Astrocyte (in vitro differentiated cells and primary cell): ENCODE measurements around the gene SPATA1. TPM values are rescaled to one million over a fixed set of nuclear protein-coding genes. Genes with fewer than 3 reads are reported as not detected.
A peak's percentile ranks its signal among the peaks of the same experiment; 100 is the strongest.

Source experiments
- DNase-seq: peaks from one replicate; pipeline ENCODE4 v3.0.0-alpha.2; 2010; ENCODE audit warnings: low read depth
- FAIRE-seq: peaks from 2 replicates; lab custom pipeline; 2011; peaks lifted over from hg19 to GRCh38; lab: Jason Lieb, UNC
- H2AFZ ChIP-seq: 2 replicates; pipeline ENCODE4 v1.6.0; 2012; ENCODE audit warnings: low read depth, low read length, inconsistent platforms
- H3K27ac ChIP-seq: 2 replicates; pipeline ENCODE4 v1.5.1; 2011; ENCODE audit warnings: low read depth, low read length, inconsistent platforms
- H3K27me3 ChIP-seq: 2 replicates; pipeline ENCODE4 v1.6.0; 2011; ENCODE audit warnings: low read length, inconsistent platforms; ENCODE audit not compliant: insufficient read depth
- H3K36me3 ChIP-seq: 2 replicates; pipeline ENCODE4 v1.5.1; 2011; ENCODE audit warnings: low read length, inconsistent platforms; ENCODE audit not compliant: insufficient read depth
- H3K4me1 ChIP-seq: 2 replicates; pipeline ENCODE4 v1.5.1; 2011; ENCODE audit warnings: low read length, inconsistent platforms; ENCODE audit not compliant: insufficient read depth
- H3K4me2 ChIP-seq: 2 replicates; pipeline ENCODE4 v1.6.0; 2012; ENCODE audit warnings: low read length, inconsistent platforms
- H3K4me3 ChIP-seq: 2 replicates; pipeline ENCODE4 v1.5.1; 2011; ENCODE audit warnings: low read depth, mild to moderate bottlenecking, low read length, inconsistent platforms; ENCODE audit not compliant: insufficient read depth
- H3K79me2 ChIP-seq: 2 replicates; pipeline ENCODE4 v1.6.0; 2012; ENCODE audit warnings: mild to moderate bottlenecking, low read length, inconsistent platforms; ENCODE audit not compliant: insufficient read depth
- H3K9ac ChIP-seq: 2 replicates; pipeline ENCODE4 v1.6.0; 2012; ENCODE audit warnings: mild to moderate bottlenecking, low read length, inconsistent platforms
- H3K9me3 ChIP-seq: 2 replicates; pipeline ENCODE4 v1.5.1; 2012; ENCODE audit warnings: low read depth, mild to moderate bottlenecking, low read length, inconsistent platforms; ENCODE audit not compliant: insufficient read depth
- H4K20me1 ChIP-seq: 2 replicates; pipeline ENCODE4 v1.6.0; 2012; ENCODE audit warnings: low read length, inconsistent platforms; ENCODE audit not compliant: insufficient read depth
- H3K27ac Mint-ChIP-seq: one replicate; pipeline ENCODE4 v1.8.0; 2021; ENCODE audit warnings: mild to moderate bottlenecking, mixed read lengths; ENCODE audit not compliant: unreplicated experiment
- H3K27me3 Mint-ChIP-seq: one replicate; pipeline ENCODE4 v1.8.0; 2021; ENCODE audit warnings: low read depth, mixed read lengths; ENCODE audit not compliant: unreplicated experiment
- H3K36me3 Mint-ChIP-seq: one replicate; pipeline ENCODE4 v1.8.0; 2021; ENCODE audit warnings: low read depth, mixed read lengths; ENCODE audit not compliant: unreplicated experiment
- H3K4me1 Mint-ChIP-seq: one replicate; pipeline ENCODE4 v1.8.0; 2021; ENCODE audit warnings: low read depth, mixed read lengths; ENCODE audit not compliant: unreplicated experiment
- H3K4me3 Mint-ChIP-seq: one replicate; pipeline ENCODE4 v1.8.0; 2021; ENCODE audit warnings: mild to moderate bottlenecking, moderate library complexity, mixed read lengths; ENCODE audit not compliant: unreplicated experiment
- H3K9me3 Mint-ChIP-seq: one replicate; pipeline ENCODE4 v1.8.0; 2021; ENCODE audit warnings: mild to moderate bottlenecking, mixed read lengths; ENCODE audit not compliant: unreplicated experiment
- CTCF ChIP-seq: IDR thresholded peaks from 2 replicates; pipeline ENCODE4 v1.5.1; 2011; ENCODE audit warnings: low read depth, mild to moderate bottlenecking, inconsistent platforms, low read length, moderate library complexity; ENCODE audit not compliant: insufficient read depth
- EZH2 ChIP-seq: IDR thresholded peaks from 2 replicates; pipeline ENCODE4 v1.6.1; 2012; ENCODE audit warnings: mild to moderate bottlenecking, low read length, inconsistent platforms; ENCODE audit not compliant: insufficient read depth
- total RNA-seq: library from RNA; stranded (reverse); gene quantifications from 2 replicates; pipeline ENCODE4 v1.2.1, GENCODE V29; 2021

The SPATA1 gene
- total RNA-seq, 1 donor from 2014 or later = 1.4 TPM

DNA sequence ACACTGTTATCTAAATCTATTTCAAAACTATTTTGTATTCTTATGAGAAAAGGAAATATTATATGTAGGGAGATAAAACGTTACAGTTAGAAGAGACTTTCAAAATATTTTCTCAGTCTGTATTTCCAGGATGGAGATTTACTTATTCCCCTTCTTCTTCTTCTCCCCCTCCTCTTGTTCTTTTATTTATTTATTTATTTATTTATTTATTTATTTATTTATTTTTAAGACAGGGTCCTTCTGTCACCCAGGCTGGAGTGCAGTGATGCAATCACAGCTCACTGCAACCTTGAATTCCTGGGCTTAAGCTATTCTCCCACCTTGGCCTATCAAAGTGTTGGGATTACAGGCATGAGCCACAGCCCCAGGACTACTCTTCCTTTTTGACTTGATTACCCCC lies 30.0 kb upstream of the SPATA1 start:
- no peak overlapping the region for H3K4me3 Mint-ChIP-seq
- peaks cover 4% of the 10 kb centered on the region for H3K9me3 ChIP-seq
- no peak overlapping the region for H3K27ac Mint-ChIP-seq
- H3K9ac ChIP-seq = no peak overlapping the region
- peaks cover 10% of the 10 kb centered on the region for H3K4me1 ChIP-seq
- H3K9me3 Mint-ChIP-seq = peaks cover 9% of the 10 kb centered on the region
- no peaks in the 10 kb centered on the region for H3K27me3 ChIP-seq
- peaks cover 3% of the 10 kb centered on the region for H3K36me3 Mint-ChIP-seq
- FAIRE-seq (no peak), DNase-seq (no peak)
- peaks cover 12% of the 10 kb centered on the region for H4K20me1 ChIP-seq
- peaks cover 7% of the 10 kb centered on the region for H3K4me1 Mint-ChIP-seq
- H3K27ac ChIP-seq = no peak overlapping the region
- TF ChIP-seq CTCF = no peak
- TF ChIP-seq EZH2 = no peak
- H2AFZ ChIP-seq = no peak overlapping the region
- peaks cover 15% of the 10 kb centered on the region for H3K27me3 Mint-ChIP-seq
- no peaks in the 10 kb centered on the region for H3K36me3 ChIP-seq
- H3K79me2 ChIP-seq = peaks cover 26% of the 10 kb centered on the region
- no peak overlapping the region for H3K4me3 ChIP-seq
- H3K4me2 ChIP-seq = no peak overlapping the region

DNA sequence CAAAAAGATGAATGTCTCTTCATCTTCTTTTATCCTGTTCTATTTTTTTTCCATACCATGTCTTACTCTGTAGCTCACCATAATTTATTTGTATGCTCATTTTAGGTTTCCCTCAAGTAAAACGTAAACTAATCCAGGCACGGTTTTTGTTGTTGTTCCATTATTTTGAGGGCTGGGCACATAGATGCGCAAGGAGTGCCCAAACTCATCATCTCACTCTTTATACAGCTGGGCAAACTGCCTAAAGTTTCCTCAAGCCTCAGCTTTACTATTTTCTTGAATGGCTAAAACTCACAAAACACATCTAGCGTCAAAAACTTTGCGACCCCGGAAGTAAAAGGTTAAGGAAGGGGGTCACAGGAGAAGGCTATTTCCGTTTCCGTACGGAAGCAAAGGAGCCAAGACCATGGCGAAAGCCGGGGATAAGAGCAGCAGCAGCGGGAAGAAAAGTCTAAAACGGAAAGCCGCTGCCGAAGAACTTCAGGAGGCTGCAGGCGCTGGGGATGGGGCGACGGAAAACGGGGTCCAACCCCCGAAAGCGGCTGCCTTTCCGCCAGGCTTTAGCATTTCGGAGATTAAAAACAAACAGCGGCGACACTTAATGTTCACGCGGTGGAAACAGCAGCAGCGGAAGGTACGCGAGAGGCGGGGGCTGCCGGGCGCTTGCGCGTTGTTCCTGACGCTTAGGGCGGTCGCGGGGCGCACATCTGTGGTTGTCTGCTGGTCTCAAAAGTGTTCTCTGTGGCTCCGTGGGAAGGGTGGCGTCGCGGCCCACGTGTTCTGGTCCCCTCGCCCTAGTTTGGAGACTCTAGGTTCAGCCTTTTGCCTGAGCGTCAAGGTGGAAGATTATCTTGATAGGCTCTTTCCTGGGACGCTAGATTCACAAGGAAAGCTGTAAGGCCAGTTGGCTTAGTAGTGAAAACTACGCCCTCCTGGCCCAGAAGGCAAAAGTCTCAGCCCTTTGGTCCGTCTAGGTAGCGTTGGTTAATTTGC lies 27.0 kb upstream of the SPATA1 start, which contains the start of gene RPF1:
RPF1 (plus strand) TSS at position 391 of the 993 bp plus-strand sequence; CDS start at position 407, 16 bp downstream.
- peaks cover 14% of the 10 kb centered on the region for H3K27me3 Mint-ChIP-seq
- H3K4me3 Mint-ChIP-seq = peak within 1 kb of the TSS; percentile 100
- peaks cover 10% of the 10 kb centered on the region for H3K4me1 Mint-ChIP-seq
- Histone ChIP-seq H3K4me2 (peak within 1 kb of the TSS; percentile 89), H3K36me3 (peaks cover 6% of the 10 kb centered on the region), H3K79me2 (peaks cover 46% of the 10 kb centered on the region), H3K9ac (peak within 1 kb of the TSS; percentile 88), H3K27me3 (no peaks in the 10 kb centered on the region), H3K4me1 (peaks cover 10% of the 10 kb centered on the region), H3K9me3 (peaks cover 4% of the 10 kb centered on the region), H4K20me1 (peaks cover 14% of the 10 kb centered on the region), H3K4me3 (peak within 1 kb of the TSS; percentile 88), H3K27ac (peak within 1 kb of the TSS; percentile 84), H2AFZ (peak within 1 kb of the TSS; percentile 93)
- TF ChIP-seq CTCF (no peak), EZH2 (no peak)
- FAIRE-seq = no peak
- peak; percentile 72 for DNase-seq
- H3K27ac Mint-ChIP-seq = peak within 1 kb of the TSS; percentile 88
- H3K36me3 Mint-ChIP-seq = peaks cover 3% of the 10 kb centered on the region
- H3K9me3 Mint-ChIP-seq = peaks cover 9% of the 10 kb centered on the region
